Measurements from ENCODE around the gene OVCH2. TPM values are rescaled to one million over a fixed set of nuclear protein-coding genes. Genes with fewer than 3 reads are reported as not detected.

The OVCH2 gene
- total and polyA plus RNA-seq, 4 donors, result not detected

DNA sequence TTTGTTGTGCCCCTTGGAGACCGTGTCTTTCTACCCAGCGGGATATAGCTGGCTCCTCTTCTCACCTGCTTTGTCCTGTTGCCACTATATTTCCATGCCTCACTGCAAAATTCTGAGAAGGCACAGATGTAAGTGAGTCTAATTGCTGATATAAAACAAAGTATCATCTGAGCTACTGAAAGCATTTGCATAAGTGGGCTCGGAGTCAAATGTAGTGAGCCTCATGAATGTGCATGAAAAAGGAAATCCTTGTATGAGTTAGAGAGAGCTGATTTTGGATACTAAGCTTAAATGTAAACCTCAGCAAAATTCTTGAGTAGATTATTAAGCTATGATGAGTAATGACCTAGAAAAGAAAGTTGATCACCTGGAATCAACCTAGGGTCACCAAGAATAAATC lies 13.9 kb downstream of the OVCH2 start:
- no peak for DNase-seq (ENCODE audit: low spot score)
- H3K9ac ChIP-seq (ENCODE audit: low read depth in 1 of 2, low read length in 2 of 2), result no peak overlapping the region
- 92% methylated on average over 3 of the region's 3 CpGs for WGBS

DNA sequence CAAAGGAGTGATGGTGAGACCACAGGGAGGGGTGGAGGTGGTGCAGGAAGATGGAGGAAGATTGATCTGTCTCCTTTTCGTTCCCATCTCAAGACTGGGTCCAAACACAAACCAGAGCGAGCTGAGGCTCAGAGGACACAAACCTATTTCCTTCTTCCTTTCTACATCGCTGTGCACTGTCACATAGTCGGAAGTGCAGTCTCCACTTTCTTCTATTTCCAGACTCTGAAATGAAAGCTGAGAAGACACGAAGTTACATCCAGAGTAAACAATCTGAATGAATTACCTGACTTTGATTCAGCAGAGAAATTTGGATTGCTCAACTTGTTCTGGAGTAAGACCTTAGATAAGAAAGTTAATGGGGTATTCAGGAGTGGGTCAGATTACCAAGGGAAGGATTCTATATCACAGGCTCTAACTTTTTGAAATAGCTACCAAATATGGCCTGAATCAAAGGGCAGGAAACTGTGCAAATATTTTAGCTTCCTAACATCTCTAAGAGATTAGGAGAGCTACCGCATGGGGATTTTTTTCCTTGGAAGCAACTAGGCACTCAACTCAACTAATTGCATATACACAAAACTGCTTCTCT lies 14.4 kb downstream of the OVCH2 start:
- DNase-seq (ENCODE audit: low spot score), result no peak
- no peak overlapping the region for H3K27ac ChIP-seq (ENCODE audit: low read depth in 1 of 2, low read length in 2 of 2)
- no peak overlapping the region for H3K9ac ChIP-seq (ENCODE audit: low read depth in 1 of 2, low read length in 2 of 2)
- H3K27me3 ChIP-seq (ENCODE audit: control insufficient read depth in 4 of 4, insufficient read depth in 4 of 4, low read length in 3 of 4), result no peaks in the 10 kb centered on the region
- H3K4me3 ChIP-seq (ENCODE audit: low read depth in 1 of 3, low read length in 3 of 3), result no peak overlapping the region
- H3K36me3 ChIP-seq (ENCODE audit: control insufficient read depth in 4 of 4, insufficient read depth in 3 of 4, low read depth in 1 of 4, low read length in 3 of 4), result no peaks in the 10 kb centered on the region
- TF ChIP-seq RAD21 (IDR thresholded peaks at IDR 0.05), result no peak
- no peak for TF ChIP-seq RXRA (IDR thresholded peaks at IDR 0.05)
- TF ChIP-seq FOXA1 (IDR thresholded peaks at IDR 0.05), result no peak
- no peak for TF ChIP-seq GABPA (IDR thresholded peaks at IDR 0.05 in 1 of 2, conservative IDR thresholded peaks at IDR 0.05 in 1 of 2)
- no peak for TF ChIP-seq MAX (IDR thresholded peaks at IDR 0.05)
- no peak for TF ChIP-seq ZBTB33 (IDR thresholded peaks at IDR 0.05)
- no peak for TF ChIP-seq SP1 (IDR thresholded peaks at IDR 0.05)
- TF ChIP-seq, protein P1, sequence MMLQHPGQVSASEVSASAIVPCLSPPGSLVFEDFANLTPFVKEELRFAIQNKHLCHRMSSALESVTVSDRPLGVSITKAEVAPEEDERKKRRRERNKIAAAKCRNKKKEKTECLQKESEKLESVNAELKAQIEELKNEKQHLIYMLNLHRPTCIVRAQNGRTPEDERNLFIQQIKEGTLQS (IDR thresholded peaks at IDR 0.05), result no peak
- peaks cover 0 to 4% (median 3%) of the 10 kb centered on the region in 4 donors for H3K4me1 ChIP-seq (ENCODE audit: control insufficient read depth in 4 of 4, insufficient read depth in 4 of 4, low read length in 3 of 4)
- H3K9me3 ChIP-seq (ENCODE audit: control insufficient read depth in 4 of 4, low read length in 3 of 4), result no peaks in the 10 kb centered on the region
- 72% methylated on average over 6 of the region's 6 CpGs for WGBS

More for the DNA sequence above, 13.9 kb downstream of the OVCH2 start:
- Histone ChIP-seq H3K27ac (ENCODE audit: low read depth in 1 of 2, low read length in 2 of 2) (no peak overlapping the region), H3K9me3 (ENCODE audit: control insufficient read depth in 4 of 4, low read length in 3 of 4) (no peaks in the 10 kb centered on the region), H3K4me1 (ENCODE audit: control insufficient read depth in 4 of 4, insufficient read depth in 4 of 4, low read length in 3 of 4) (peaks cover 0 to 4% (median 3%) of the 10 kb centered on the region in 4 donors), H3K4me3 (ENCODE audit: low read depth in 1 of 3, low read length in 3 of 3) (no peak overlapping the region), H3K27me3 (ENCODE audit: control insufficient read depth in 4 of 4, insufficient read depth in 4 of 4, low read length in 3 of 4) (no peaks in the 10 kb centered on the region), H3K36me3 (ENCODE audit: control insufficient read depth in 4 of 4, insufficient read depth in 3 of 4, low read depth in 1 of 4, low read length in 3 of 4) (no peaks in the 10 kb centered on the region)
- TF ChIP-seq FOXA2 (IDR thresholded peaks at IDR 0.05) (no peak), MAX (IDR thresholded peaks at IDR 0.05) (no peak), ZBTB33 (IDR thresholded peaks at IDR 0.05) (no peak), HNF4A (conservative IDR thresholded peaks at IDR 0.05) (no peak), JUND (IDR thresholded peaks at IDR 0.05) (no peak), GABPA (IDR thresholded peaks at IDR 0.05 in 1 of 2, conservative IDR thresholded peaks at IDR 0.05 in 1 of 2) (no peak), SP1 (IDR thresholded peaks at IDR 0.05) (no peak), HNF4G (IDR thresholded peaks at IDR 0.05) (no peak), EGR1 (IDR thresholded peaks at IDR 0.05; ENCODE audit: low read depth in 2 of 2) (no peak)
- TF ChIP-seq, protein P1 (IDR thresholded peaks at IDR 0.05), result no peak
- TF ChIP-seq, protein P2, sequence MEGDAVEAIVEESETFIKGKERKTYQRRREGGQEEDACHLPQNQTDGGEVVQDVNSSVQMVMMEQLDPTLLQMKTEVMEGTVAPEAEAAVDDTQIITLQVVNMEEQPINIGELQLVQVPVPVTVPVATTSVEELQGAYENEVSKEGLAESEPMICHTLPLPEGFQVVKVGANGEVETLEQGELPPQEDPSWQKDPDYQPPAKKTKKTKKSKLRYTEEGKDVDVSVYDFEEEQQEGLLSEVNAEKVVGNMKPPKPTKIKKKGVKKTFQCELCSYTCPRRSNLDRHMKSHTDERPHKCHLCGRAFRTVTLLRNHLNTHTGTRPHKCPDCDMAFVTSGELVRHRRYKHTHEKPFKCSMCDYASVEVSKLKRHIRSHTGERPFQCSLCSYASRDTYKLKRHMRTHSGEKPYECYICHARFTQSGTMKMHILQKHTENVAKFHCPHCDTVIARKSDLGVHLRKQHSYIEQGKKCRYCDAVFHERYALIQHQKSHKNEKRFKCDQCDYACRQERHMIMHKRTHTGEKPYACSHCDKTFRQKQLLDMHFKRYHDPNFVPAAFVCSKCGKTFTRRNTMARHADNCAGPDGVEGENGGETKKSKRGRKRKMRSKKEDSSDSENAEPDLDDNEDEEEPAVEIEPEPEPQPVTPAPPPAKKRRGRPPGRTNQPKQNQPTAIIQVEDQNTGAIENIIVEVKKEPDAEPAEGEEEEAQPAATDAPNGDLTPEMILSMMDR (IDR thresholded peaks at IDR 0.05; ENCODE audit: low read depth, low read length, missing input control), result no peak
